ENCODE measurements around the gene KIF21A.
"Not testable (repeated sequence)": the region's sequence is repeated elsewhere in the genome, so short reads cannot be mapped to it uniquely, and the experiment has no call there.

Gene KIF21A

GRCh38 chr12:39309516-39309915 lies 133.4 kb downstream of the KIF21A start:
- Mint-ChIP-seq H3K4me3 (no peak overlapping the region), H3K4me1 (ENCODE audit: low read depth) (no peaks in the 10 kb centered on the region), H3K27ac (no peak overlapping the region), H3K27me3 (no peaks in the 10 kb centered on the region), H3K9me3 (ENCODE audit: low read depth) (no peaks in the 10 kb centered on the region), H3K36me3 (peaks cover 30% of the 10 kb centered on the region)

GRCh38 chr12:39301422-39301821 lies 141.5 kb downstream of the KIF21A start:
- Mint-ChIP-seq H3K36me3 (peaks cover 32% of the 10 kb centered on the region), H3K9me3 (ENCODE audit: low read depth) (no peaks in the 10 kb centered on the region), H3K4me3 (no peak overlapping the region), H3K27ac (no peak overlapping the region), H3K4me1 (ENCODE audit: low read depth) (no peaks in the 10 kb centered on the region), H3K27me3 (no peaks in the 10 kb centered on the region)

- Mint-ChIP-seq H3K4me3 (no peak overlapping the region), H3K4me1 (ENCODE audit: low read depth) (no peaks in the 10 kb centered on the region), H3K9me3 (ENCODE audit: low read depth) (no peaks in the 10 kb centered on the region), H3K36me3 (peaks cover 28% of the 10 kb centered on the region), H3K27me3 (no peaks in the 10 kb centered on the region), H3K27ac (no peak overlapping the region)
Observed at GRCh38 chr12:39300799-39301198, 142.1 kb downstream of the KIF21A start.

GRCh38 chr12:39297891-39298290 lies 145.0 kb downstream of the KIF21A start:
- H3K27me3 Mint-ChIP-seq, result no peaks in the 10 kb centered on the region
- H3K36me3 Mint-ChIP-seq, result peaks cover 25% of the 10 kb centered on the region
- no peak overlapping the region for H3K27ac Mint-ChIP-seq
- no peaks in the 10 kb centered on the region for H3K4me1 Mint-ChIP-seq (ENCODE audit: low read depth)
- H3K4me3 Mint-ChIP-seq, result no peak overlapping the region
- no peaks in the 10 kb centered on the region for H3K9me3 Mint-ChIP-seq (ENCODE audit: low read depth)

GRCh38 chr12:39296496-39296895 lies 146.4 kb downstream of the KIF21A start:
- peaks cover 22% of the 10 kb centered on the region for H3K36me3 Mint-ChIP-seq
- H3K4me3 Mint-ChIP-seq, result no peak overlapping the region
- no peak overlapping the region for H3K27ac Mint-ChIP-seq
- no peaks in the 10 kb centered on the region for H3K27me3 Mint-ChIP-seq
- H3K9me3 Mint-ChIP-seq (ENCODE audit: low read depth), result no peaks in the 10 kb centered on the region
- no peaks in the 10 kb centered on the region for H3K4me1 Mint-ChIP-seq (ENCODE audit: low read depth)

- H3K4me1 Mint-ChIP-seq (ENCODE audit: low read depth); H3K27me3 Mint-ChIP-seq; H3K9me3 Mint-ChIP-seq (ENCODE audit: low read depth); H3K27ac Mint-ChIP-seq; H3K4me3 Mint-ChIP-seq: not testable (repeated sequence)
- H3K36me3 Mint-ChIP-seq, result peaks cover 19% of the 10 kb centered on the region
Observed at GRCh38 chr12:39295593-39295992, 147.3 kb downstream of the KIF21A start.

- Mint-ChIP-seq H3K27me3 (no peaks in the 10 kb centered on the region), H3K4me1 (ENCODE audit: low read depth) (no peaks in the 10 kb centered on the region)
Observed at GRCh38 chr12:39294715-39295114, 148.2 kb downstream of the KIF21A start.

GRCh38 chr12:39292125-39292630 lies 150.7 kb downstream of the KIF21A start:
- Mint-ChIP-seq H3K27ac (no peak overlapping the region), H3K4me1 (ENCODE audit: low read depth) (no peaks in the 10 kb centered on the region), H3K36me3 (peaks cover 10% of the 10 kb centered on the region), H3K4me3 (no peak overlapping the region), H3K27me3 (no peaks in the 10 kb centered on the region), H3K9me3 (ENCODE audit: low read depth) (no peaks in the 10 kb centered on the region)

More at GRCh38 chr12:39294715-39295114, 148.2 kb downstream of the KIF21A start:
- Mint-ChIP-seq H3K9me3 (ENCODE audit: low read depth) (no peaks in the 10 kb centered on the region), H3K36me3 (peaks cover 19% of the 10 kb centered on the region), H3K27ac (no peak overlapping the region), H3K4me3 (no peak overlapping the region)

GRCh38 chr12:39287817-39288216 lies 155.1 kb downstream of the KIF21A start:
- H3K4me1 Mint-ChIP-seq (ENCODE audit: low read depth), result no peaks in the 10 kb centered on the region
- H3K27ac Mint-ChIP-seq, result no peak overlapping the region
- peaks cover 6% of the 10 kb centered on the region for H3K27me3 Mint-ChIP-seq
- H3K9me3 Mint-ChIP-seq (ENCODE audit: low read depth), result no peaks in the 10 kb centered on the region
- H3K36me3 Mint-ChIP-seq, result no peaks in the 10 kb centered on the region
- no peak overlapping the region for H3K4me3 Mint-ChIP-seq

- Mint-ChIP-seq H3K9me3 (ENCODE audit: low read depth) (no peaks in the 10 kb centered on the region), H3K27me3 (peaks cover 6% of the 10 kb centered on the region), H3K36me3 (no peaks in the 10 kb centered on the region), H3K27ac (no peak overlapping the region), H3K4me3 (no peak overlapping the region), H3K4me1 (ENCODE audit: low read depth) (no peaks in the 10 kb centered on the region)
Observed at GRCh38 chr12:39287409-39287808, 155.5 kb downstream of the KIF21A start.

- H3K9me3 Mint-ChIP-seq (ENCODE audit: low read depth), result no peaks in the 10 kb centered on the region
- no peaks in the 10 kb centered on the region for H3K4me1 Mint-ChIP-seq (ENCODE audit: low read depth)
- H3K4me3 Mint-ChIP-seq, result no peak overlapping the region
- no peak overlapping the region for H3K27ac Mint-ChIP-seq
- H3K27me3 Mint-ChIP-seq, result peaks cover 10% of the 10 kb centered on the region
- H3K36me3 Mint-ChIP-seq, result no peaks in the 10 kb centered on the region
Observed at GRCh38 chr12:39278426-39278825, 164.5 kb downstream of the KIF21A start.

- H3K9me3 Mint-ChIP-seq (ENCODE audit: low read depth), result no peaks in the 10 kb centered on the region
Observed at GRCh38 chr12:39277416-39277815, 165.5 kb downstream of the KIF21A start.

GRCh38 chr12:39275846-39276245 lies 167.1 kb downstream of the KIF21A start:
- no peaks in the 10 kb centered on the region for H3K9me3 Mint-ChIP-seq (ENCODE audit: low read depth)
- H3K27ac Mint-ChIP-seq, result no peak overlapping the region
- no peaks in the 10 kb centered on the region for H3K36me3 Mint-ChIP-seq
- no peaks in the 10 kb centered on the region for H3K4me1 Mint-ChIP-seq (ENCODE audit: low read depth)
- H3K27me3 Mint-ChIP-seq, result peaks cover 12% of the 10 kb centered on the region
- H3K4me3 Mint-ChIP-seq, result no peak overlapping the region

More at GRCh38 chr12:39277416-39277815, 165.5 kb downstream of the KIF21A start:
- H3K36me3 Mint-ChIP-seq, result no peaks in the 10 kb centered on the region
- H3K4me3 Mint-ChIP-seq, result no peak overlapping the region
- H3K4me1 Mint-ChIP-seq (ENCODE audit: low read depth), result no peaks in the 10 kb centered on the region
- no peak overlapping the region for H3K27ac Mint-ChIP-seq
- peaks cover 12% of the 10 kb centered on the region for H3K27me3 Mint-ChIP-seq

- Mint-ChIP-seq H3K9me3 (ENCODE audit: low read depth) (no peaks in the 10 kb centered on the region), H3K36me3 (no peaks in the 10 kb centered on the region), H3K4me3 (no peak overlapping the region), H3K27ac (no peak overlapping the region), H3K27me3 (peaks cover 8% of the 10 kb centered on the region), H3K4me1 (ENCODE audit: low read depth) (no peaks in the 10 kb centered on the region)
Observed at GRCh38 chr12:39272871-39273655, 169.9 kb downstream of the KIF21A start.

- Mint-ChIP-seq H3K36me3 (no peaks in the 10 kb centered on the region), H3K4me1 (ENCODE audit: low read depth) (no peaks in the 10 kb centered on the region), H3K27me3 (peaks cover 6% of the 10 kb centered on the region), H3K9me3 (ENCODE audit: low read depth) (no peaks in the 10 kb centered on the region), H3K4me3 (no peak overlapping the region), H3K27ac (no peak overlapping the region)
Observed at GRCh38 chr12:39269492-39269891, 173.4 kb downstream of the KIF21A start.

- H3K9me3 Mint-ChIP-seq (ENCODE audit: low read depth), result no peaks in the 10 kb centered on the region
- H3K27ac Mint-ChIP-seq, result no peak overlapping the region
- no peaks in the 10 kb centered on the region for H3K36me3 Mint-ChIP-seq
- H3K27me3 Mint-ChIP-seq, result peaks cover 2% of the 10 kb centered on the region
- no peak overlapping the region for H3K4me3 Mint-ChIP-seq
- H3K4me1 Mint-ChIP-seq (ENCODE audit: low read depth), result no peaks in the 10 kb centered on the region
Observed at GRCh38 chr12:39267886-39268285, 175.0 kb downstream of the KIF21A start.
